BLaER1 (cell line): ENCODE results near the gene CHRNB2.

Experiments used
- H3K27ac ChIP-seq: shearing (Covaris generic); formaldehyde crosslinking; 2 replicates; pipeline ENCODE4 v1.8.1; 2022
- H3K27me3 ChIP-seq: shearing (Covaris generic); formaldehyde crosslinking; 2 replicates; pipeline ENCODE4 v1.8.1; 2022
- H3K36me3 ChIP-seq: shearing (Covaris generic); formaldehyde crosslinking; 2 replicates; pipeline ENCODE4 v1.8.1; 2022
- H3K4me1 ChIP-seq: shearing (Covaris generic); formaldehyde crosslinking; 2 replicates; pipeline ENCODE4 v1.8.1; 2022
- H3K4me2 ChIP-seq: shearing (Covaris generic); formaldehyde crosslinking; 2 replicates; pipeline ENCODE4 v1.8.1; 2022
- H3K4me3 ChIP-seq: shearing (Covaris generic); formaldehyde crosslinking; 2 replicates; pipeline ENCODE4 v1.8.1; 2022
- H3K9ac ChIP-seq: shearing (Covaris generic); formaldehyde crosslinking; 2 replicates; pipeline ENCODE4 v1.8.1; 2022
- H3K9me3 ChIP-seq: shearing (Covaris generic); formaldehyde crosslinking; 2 replicates; pipeline ENCODE4 v1.8.1; 2022
- H4K20me1 ChIP-seq: shearing (Covaris generic); formaldehyde crosslinking; 2 replicates; pipeline ENCODE4 v1.8.1; 2022
- Cebpa-rat ChIP-seq: shearing (Covaris generic); IDR thresholded peaks from 2 replicates; pipeline ENCODE4 v1.8.1; 2022

CHRNB2 gene

DNA sequence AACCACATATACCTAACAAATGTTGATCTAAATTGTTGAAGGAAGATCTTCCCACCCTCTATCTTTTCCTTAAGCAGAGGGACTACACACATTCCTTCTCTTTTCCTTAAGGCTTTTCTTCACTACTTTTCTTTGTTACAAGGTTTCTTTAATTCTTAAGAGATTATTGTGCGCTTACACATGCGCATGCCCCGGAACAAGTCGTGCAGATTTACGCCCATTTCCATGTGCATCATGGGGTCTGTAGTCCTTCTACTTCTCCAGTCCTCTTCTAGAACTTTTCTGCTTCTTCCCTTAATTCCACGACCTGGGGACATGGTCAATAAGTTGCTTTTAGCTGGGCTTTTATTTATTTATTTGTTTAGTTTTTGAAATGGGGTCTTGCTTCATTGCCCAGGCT is 1.7 kb upstream of the CHRNB2 start:
- H3K27me3 ChIP-seq, result peaks cover 32% of the 10 kb centered on the region
- H3K27ac ChIP-seq, result no peak overlapping the region
- H3K4me1 ChIP-seq, result peaks cover 15% of the 10 kb centered on the region
- H3K4me3 ChIP-seq, result no peak overlapping the region
- TF ChIP-seq Cebpa-rat, result no peak
- no peaks in the 10 kb centered on the region for H3K36me3 ChIP-seq
- peaks cover 25% of the 10 kb centered on the region; the same call in 1 of the 2 replicates for H4K20me1 ChIP-seq
- no peak overlapping the region for H3K9ac ChIP-seq
- H3K9me3 ChIP-seq, result no peaks in the 10 kb centered on the region
- no peak overlapping the region for H3K4me2 ChIP-seq

DNA sequence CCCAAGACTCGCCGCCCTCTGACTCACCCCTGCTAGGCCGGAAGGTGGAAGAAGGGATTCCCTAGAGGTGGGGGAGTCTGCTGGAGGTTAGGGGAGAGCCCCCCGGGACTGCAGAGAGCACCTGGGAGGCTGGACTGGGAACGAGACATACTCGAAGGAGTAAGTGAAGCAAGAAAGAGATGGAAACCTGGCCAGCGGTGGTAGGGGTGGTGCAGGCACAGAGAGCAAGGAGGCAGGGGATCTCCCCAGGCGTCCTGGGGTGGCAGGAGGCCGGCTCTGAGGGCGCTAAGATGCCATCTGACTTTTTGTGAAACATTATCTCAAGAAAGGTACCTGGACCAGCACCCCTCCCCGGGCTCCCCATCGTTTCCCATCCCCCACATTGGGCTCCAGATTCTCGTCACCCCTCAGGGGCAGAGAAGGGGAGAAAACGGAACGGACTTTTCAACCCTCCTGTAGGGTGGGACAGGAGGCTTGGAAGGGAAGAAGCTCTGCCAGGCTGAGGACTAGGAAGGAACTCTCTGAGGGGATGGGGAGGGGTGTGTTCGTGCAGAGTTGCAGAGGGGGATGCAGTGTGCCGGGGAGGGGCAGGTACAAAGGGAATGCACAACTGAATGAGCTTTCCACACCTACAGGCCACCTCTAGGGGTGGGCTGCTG is 708 bp downstream of the CHRNB2 start:
- no peak overlapping the region for H3K4me3 ChIP-seq
- H3K27ac ChIP-seq, result no peak overlapping the region
- no peaks in the 10 kb centered on the region for H3K36me3 ChIP-seq
- H3K4me2 ChIP-seq, result peak overlapping the region; percentile 82
- peaks cover 18% of the 10 kb centered on the region for H3K4me1 ChIP-seq
- H4K20me1 ChIP-seq, result peaks cover 25% of the 10 kb centered on the region; the same call in 1 of the 2 replicates
- peaks cover 32% of the 10 kb centered on the region for H3K27me3 ChIP-seq
- no peak for TF ChIP-seq Cebpa-rat
- H3K9ac ChIP-seq, result no peak overlapping the region
- no peaks in the 10 kb centered on the region for H3K9me3 ChIP-seq

GRCh38 chr1:154571244-154571963 is 3.8 kb downstream of the CHRNB2 start:
- H3K36me3 ChIP-seq, result no peaks in the 10 kb centered on the region
- H3K4me1 ChIP-seq, result peaks cover 49% of the 10 kb centered on the region
- no peaks in the 10 kb centered on the region for H3K9me3 ChIP-seq
- peaks cover 24% of the 10 kb centered on the region for H3K27me3 ChIP-seq
- H3K4me3 ChIP-seq, result no peak overlapping the region
- H3K27ac ChIP-seq, result no peak overlapping the region
- no peak overlapping the region for H3K4me2 ChIP-seq
- no peak overlapping the region for H3K9ac ChIP-seq
- no peak for TF ChIP-seq Cebpa-rat
- peaks cover 38% of the 10 kb centered on the region; the same call in 1 of the 2 replicates for H4K20me1 ChIP-seq

DNA sequence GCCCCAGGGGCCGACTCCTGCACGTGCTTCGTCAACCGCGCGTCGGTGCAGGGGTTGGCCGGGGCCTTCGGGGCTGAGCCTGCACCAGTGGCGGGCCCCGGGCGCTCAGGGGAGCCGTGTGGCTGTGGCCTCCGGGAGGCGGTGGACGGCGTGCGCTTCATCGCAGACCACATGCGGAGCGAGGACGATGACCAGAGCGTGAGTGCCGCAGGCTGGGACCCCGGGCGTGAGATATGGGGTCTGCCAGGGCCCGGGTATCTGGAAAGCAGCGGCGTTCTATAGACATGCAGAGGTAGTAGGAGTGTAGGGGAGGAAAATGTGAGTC is 4.3 kb downstream of the CHRNB2 start:
- no peak for TF ChIP-seq Cebpa-rat
- Histone ChIP-seq H3K4me3 (no peak overlapping the region), H4K20me1 (peaks cover 38% of the 10 kb centered on the region; the same call in 1 of the 2 replicates), H3K36me3 (no peaks in the 10 kb centered on the region), H3K27me3 (peaks cover 18% of the 10 kb centered on the region), H3K4me1 (peaks cover 54% of the 10 kb centered on the region), H3K4me2 (no peak overlapping the region), H3K9me3 (no peaks in the 10 kb centered on the region), H3K9ac (no peak overlapping the region), H3K27ac (no peak overlapping the region)

- peak overlapping the region; percentile 72 for H3K4me2 ChIP-seq
- peaks cover under 1% of the 10 kb centered on the region; the same call in 1 of the 2 replicates for H3K36me3 ChIP-seq
- H3K27ac ChIP-seq, result no peak overlapping the region
- no peak overlapping the region for H3K9ac ChIP-seq
- peaks cover 11% of the 10 kb centered on the region for H3K27me3 ChIP-seq
- TF ChIP-seq Cebpa-rat, result no peak
- H3K4me1 ChIP-seq, result peaks cover 59% of the 10 kb centered on the region
- H3K4me3 ChIP-seq, result no peak overlapping the region
- peaks cover 33% of the 10 kb centered on the region for H4K20me1 ChIP-seq
- H3K9me3 ChIP-seq, result no peaks in the 10 kb centered on the region
Measured at GRCh38 chr1:154572468-154573167, 5.0 kb downstream of the CHRNB2 start.

GRCh38 chr1:154573168-154573510 is 5.6 kb downstream of the CHRNB2 start:
- H3K36me3 ChIP-seq, result peaks cover 6% of the 10 kb centered on the region
- no peak for TF ChIP-seq Cebpa-rat
- peak overlapping the region; percentile 72 for H3K4me2 ChIP-seq
- no peak overlapping the region for H3K4me3 ChIP-seq
- no peaks in the 10 kb centered on the region for H3K9me3 ChIP-seq
- no peak overlapping the region for H3K27ac ChIP-seq
- H3K9ac ChIP-seq, result no peak overlapping the region
- peaks cover 59% of the 10 kb centered on the region for H3K4me1 ChIP-seq
- peaks cover 6% of the 10 kb centered on the region; the same call in 1 of the 2 replicates for H3K27me3 ChIP-seq
- peaks cover 33% of the 10 kb centered on the region for H4K20me1 ChIP-seq

- H3K4me3 ChIP-seq, result no peak overlapping the region
- H3K9ac ChIP-seq, result peak overlapping the region; percentile 43; the same call in 1 of the 2 replicates
- no peaks in the 10 kb centered on the region for H3K27me3 ChIP-seq
- TF ChIP-seq Cebpa-rat, result no peak; the same call in 1 of the 2 replicates
- H3K9me3 ChIP-seq, result no peaks in the 10 kb centered on the region
- H3K27ac ChIP-seq, result 0 out of 2 replicates have a peak overlapping the region, but pooled peaks have one; percentile 46
- peak overlapping the region; percentile 72 for H3K4me2 ChIP-seq
- H4K20me1 ChIP-seq, result peaks cover 40% of the 10 kb centered on the region
- peaks cover 22% of the 10 kb centered on the region for H3K36me3 ChIP-seq
- H3K4me1 ChIP-seq, result peaks cover 72% of the 10 kb centered on the region
Measured at GRCh38 chr1:154574716-154575115, 7.1 kb downstream of the CHRNB2 start.

DNA sequence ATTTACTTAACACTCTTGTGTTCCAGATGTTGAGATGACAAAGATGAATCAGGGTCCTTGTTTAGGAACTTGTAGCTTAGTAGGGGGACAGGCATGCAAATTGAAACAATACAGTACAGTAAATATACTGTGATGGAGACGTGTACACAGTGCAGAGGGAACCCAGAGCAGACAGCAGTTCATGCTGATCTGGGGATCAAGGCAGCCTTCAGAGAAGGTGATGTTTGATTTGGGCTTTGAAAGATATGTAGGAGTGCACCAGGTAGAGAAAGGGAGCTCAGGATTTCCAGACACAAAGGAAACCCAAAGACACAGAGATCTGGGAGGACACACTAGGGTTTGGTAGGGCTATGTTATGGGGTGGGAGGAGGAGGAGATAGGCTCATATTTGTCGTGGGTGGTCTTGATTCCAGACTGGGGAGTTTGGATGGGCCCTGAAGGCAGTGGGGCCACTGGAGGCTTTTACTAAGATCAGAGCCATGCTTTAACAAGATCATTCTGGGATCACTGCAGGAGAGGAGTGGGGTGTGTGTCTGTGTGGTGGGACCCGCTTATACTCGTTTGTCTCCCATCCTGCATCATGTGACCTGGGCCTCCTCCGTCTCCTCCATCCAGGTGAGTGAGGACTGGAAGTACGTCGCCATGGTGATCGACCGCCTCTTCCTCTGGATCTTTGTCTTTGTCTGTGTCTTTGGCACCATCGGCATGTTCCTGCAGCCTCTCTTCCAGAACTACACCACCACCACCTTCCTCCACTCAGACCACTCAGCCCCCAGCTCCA is 7.8 kb downstream of the CHRNB2 start:
- peak overlapping the region; percentile 51 for H3K27ac ChIP-seq

GRCh38 chr1:154575951-154576566 is 8.5 kb downstream of the CHRNB2 start:
- Histone ChIP-seq H4K20me1 (peaks cover 54% of the 10 kb centered on the region), H3K27ac (peak overlapping the region; percentile 51), H3K9me3 (no peaks in the 10 kb centered on the region), H3K4me1 (peaks cover 72% of the 10 kb centered on the region), H3K4me3 (no peak overlapping the region), H3K27me3 (no peaks in the 10 kb centered on the region), H3K4me2 (peak overlapping the region; percentile 72), H3K36me3 (peaks cover 35% of the 10 kb centered on the region), H3K9ac (peak overlapping the region; percentile 21; the same call in 1 of the 2 replicates)
- TF ChIP-seq Cebpa-rat, result no peak

More for the DNA sequence above, 7.8 kb downstream of the CHRNB2 start:
- H3K4me3 ChIP-seq, result no peak overlapping the region
- peak overlapping the region; percentile 72 for H3K4me2 ChIP-seq
- H3K4me1 ChIP-seq, result peaks cover 72% of the 10 kb centered on the region
- H3K36me3 ChIP-seq, result peaks cover 28% of the 10 kb centered on the region
- peaks cover 47% of the 10 kb centered on the region for H4K20me1 ChIP-seq
- peak overlapping the region; percentile 21; the same call in 1 of the 2 replicates for H3K9ac ChIP-seq
- TF ChIP-seq Cebpa-rat, result no peak
- no peaks in the 10 kb centered on the region for H3K27me3 ChIP-seq
- H3K9me3 ChIP-seq, result no peaks in the 10 kb centered on the region
